ENCODE results near the gene BTNL8. TPM values are rescaled to one million over a fixed set of nuclear protein-coding genes. Genes with fewer than 3 reads are reported as not detected.
"Not testable (repeated sequence)": the region's sequence is repeated elsewhere in the genome, so short reads cannot be mapped to it uniquely, and the experiment has no call there.

The BTNL8 gene
- total RNA-seq, 3 donors from 2014 or later = 39.2 to 82.2 (median 63.5) TPM

- Histone ChIP-seq H3K36me3 (ENCODE audit: low read depth) (no peaks in the 10 kb centered on the region), H3K4me3 (no peak overlapping the region), H3K9me3 (no peaks in the 10 kb centered on the region), H3K4me1 (ENCODE audit: low read depth) (peaks cover 10% of the 10 kb centered on the region)
- ATAC-seq = no peak
- DNase-seq = peak in 1 of 3 donors; percentile 50
- intact Hi-C loops (cut with DNase I, micrococcal nuclease) = no loop called here
- no peak for TF ChIP-seq CTCF (IDR thresholded peaks at IDR 0.05)
Observed at GRCh38 chr5:180872419-180872818, 26.5 kb upstream of the BTNL8 start.

GRCh38 chr5:180873615-180874520, 25.1 kb upstream of the BTNL8 start:
- peak; percentile 78 for ATAC-seq
- H3K4me3 ChIP-seq = no peak overlapping the region
- intact Hi-C loops (cut with DNase I, micrococcal nuclease) = no loop called here
- no peaks in the 10 kb centered on the region for H3K9me3 ChIP-seq
- H3K36me3 ChIP-seq (ENCODE audit: low read depth) = no peaks in the 10 kb centered on the region
- H3K4me1 ChIP-seq (ENCODE audit: low read depth) = peaks cover 4% of the 10 kb centered on the region
- DNase-seq = peak in 2 of 3 donors; percentile 61 to 67
- no peak for TF ChIP-seq CTCF (IDR thresholded peaks at IDR 0.05)

GRCh38 chr5:180874804-180875582, 24.0 kb upstream of the BTNL8 start:
- intact Hi-C loops (cut with DNase I, micrococcal nuclease) = no loop called here
- Histone ChIP-seq H3K4me3 (no peak overlapping the region), H3K9me3 (no peaks in the 10 kb centered on the region), H3K4me1 (ENCODE audit: low read depth) (no peaks in the 10 kb centered on the region), H3K36me3 (ENCODE audit: low read depth) (no peaks in the 10 kb centered on the region)
- no peak for TF ChIP-seq CTCF (IDR thresholded peaks at IDR 0.05)
- no peak for DNase-seq
- no peak for ATAC-seq

- no peak for DNase-seq
- no peaks in the 10 kb centered on the region for H3K9me3 ChIP-seq
- intact Hi-C loops (cut with DNase I, micrococcal nuclease) = no loop called here
- H3K4me1 ChIP-seq (ENCODE audit: low read depth) = no peaks in the 10 kb centered on the region
- H3K4me3 ChIP-seq = no peak overlapping the region
- no peak for ATAC-seq
- TF ChIP-seq CTCF (IDR thresholded peaks at IDR 0.05) = no peak
- no peaks in the 10 kb centered on the region for H3K36me3 ChIP-seq (ENCODE audit: low read depth)
Observed at GRCh38 chr5:180875860-180876426, 23.0 kb upstream of the BTNL8 start.

GRCh38 chr5:180885845-180886529, 13.0 kb upstream of the BTNL8 start:
- H3K36me3 ChIP-seq (ENCODE audit: low read depth); intact Hi-C loops (cut with DNase I, micrococcal nuclease); H3K9me3 ChIP-seq; H3K4me3 ChIP-seq; H3K4me1 ChIP-seq (ENCODE audit: low read depth): not testable (repeated sequence)
- DNase-seq = peak; percentile 84 to 90 (median 88)
- peak; percentile 100 for ATAC-seq
